Inflammatory macrophage (primary cell): ENCODE data around the gene CRIM1.

ENCODE experiments used
- DNase-seq, 2 donors: peaks; one replicate each; pipeline ENCODE4 v3.0.0-alpha.2; 2020 to 2022

Gene CRIM1

DNA sequence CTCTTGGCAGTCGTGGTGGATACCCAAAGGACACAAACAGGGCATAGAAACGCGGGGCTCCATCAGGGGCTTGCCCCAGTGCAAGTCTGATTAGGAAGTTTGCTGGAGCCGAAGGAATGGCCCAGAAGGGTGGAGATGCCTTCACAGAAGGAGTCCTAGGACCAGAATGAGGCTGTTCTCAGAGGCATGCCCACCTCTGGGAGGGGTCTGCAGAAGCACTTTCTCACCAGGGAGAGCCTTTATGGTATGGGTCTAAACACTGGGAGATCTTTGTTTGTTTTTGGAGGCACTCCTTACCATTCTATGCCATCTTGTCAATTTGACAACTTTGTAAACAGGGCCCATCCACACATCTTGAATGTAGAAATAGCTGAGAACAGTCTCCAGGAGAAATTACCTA lies 75.0 kb downstream of the CRIM1 start:
- DNase-seq = no peak

DNA sequence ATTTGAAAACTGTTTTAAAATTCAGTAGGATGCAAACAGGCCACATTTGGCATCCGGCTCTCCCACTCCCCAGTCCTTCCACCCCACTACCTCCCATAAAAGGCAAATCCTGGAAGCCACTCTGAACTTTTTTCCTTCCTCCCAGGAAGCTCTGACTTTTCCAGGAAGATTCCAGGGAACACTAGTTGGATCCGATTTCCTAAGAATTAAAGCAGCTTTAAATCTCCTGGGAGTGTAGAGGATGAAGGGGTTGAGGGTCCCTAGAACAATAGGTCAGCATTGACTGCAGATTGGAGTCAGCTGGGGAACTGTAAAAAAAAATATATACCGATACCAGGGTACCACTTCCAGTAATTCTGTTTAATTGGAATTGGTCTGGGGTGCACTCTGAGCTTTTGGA lies 76.9 kb downstream of the CRIM1 start:
- DNase-seq = no peak

DNA sequence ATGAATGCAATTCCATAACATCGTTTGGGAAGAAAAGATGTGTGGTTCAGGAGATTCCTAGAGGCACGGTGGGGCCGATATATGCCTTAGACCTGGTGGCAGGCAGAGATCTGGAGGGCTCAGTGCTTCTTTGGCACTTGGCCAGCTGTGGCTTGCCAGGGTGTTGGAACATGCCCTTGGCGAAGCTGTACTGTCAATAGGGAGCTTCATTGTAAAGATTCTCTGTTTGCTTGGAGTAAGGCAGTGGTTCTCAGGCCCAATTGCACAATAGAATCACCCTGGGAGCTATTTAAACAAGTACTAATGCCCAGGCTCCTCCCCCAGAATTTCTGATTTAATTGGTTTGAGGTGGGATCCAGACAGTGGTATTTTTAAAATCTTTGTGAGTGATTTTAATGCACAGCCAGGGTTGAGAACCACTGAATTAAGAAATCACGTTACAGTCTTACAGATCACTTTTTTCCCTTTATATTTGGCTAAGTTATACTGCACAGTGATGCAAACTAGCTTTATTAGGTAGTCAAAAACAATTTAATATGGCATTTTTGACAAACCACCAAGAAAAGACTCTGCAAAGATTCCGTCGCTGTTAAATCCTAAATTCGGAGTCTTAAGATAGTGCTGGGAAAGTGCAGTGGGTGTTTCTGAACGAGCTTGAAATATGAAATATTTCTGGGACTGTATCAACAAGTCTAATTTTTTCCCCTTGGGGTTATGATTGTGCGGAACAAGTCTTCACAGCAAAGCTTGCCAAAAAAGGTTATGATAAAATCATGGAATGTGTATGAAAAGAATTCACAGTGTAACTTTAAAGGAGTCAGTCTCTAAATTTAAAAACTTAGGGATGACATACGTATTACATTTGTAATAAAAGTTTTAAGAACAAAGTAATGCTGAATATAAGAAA lies 78.0 kb downstream of the CRIM1 start:
- DNase-seq = no peak

DNA sequence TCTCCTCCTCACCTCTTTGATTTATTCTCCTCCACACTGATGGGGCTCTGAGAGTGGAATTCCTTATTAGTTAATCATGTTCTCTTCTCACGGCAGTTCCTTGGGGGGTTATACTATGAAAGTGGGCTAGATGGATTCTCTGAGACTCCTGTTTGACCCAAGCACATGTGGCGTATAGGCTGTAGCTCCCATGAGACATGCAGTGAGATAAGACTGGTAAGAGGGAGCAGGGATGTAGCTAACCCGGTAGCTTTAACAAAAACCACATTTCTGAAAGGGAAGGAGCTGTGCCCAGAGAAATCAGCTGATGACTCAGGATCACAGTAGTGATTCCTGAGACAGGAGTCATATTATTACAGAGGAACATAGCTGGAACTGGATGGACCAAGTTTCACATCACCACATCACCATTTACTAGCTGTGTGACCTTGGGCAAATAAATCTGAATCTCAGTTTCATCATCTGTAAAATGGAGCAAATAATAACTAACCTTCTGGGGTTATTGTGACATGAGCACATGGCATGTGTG lies 82.9 kb downstream of the CRIM1 start:
- peak; percentile 31 to 43 for DNase-seq

DNA sequence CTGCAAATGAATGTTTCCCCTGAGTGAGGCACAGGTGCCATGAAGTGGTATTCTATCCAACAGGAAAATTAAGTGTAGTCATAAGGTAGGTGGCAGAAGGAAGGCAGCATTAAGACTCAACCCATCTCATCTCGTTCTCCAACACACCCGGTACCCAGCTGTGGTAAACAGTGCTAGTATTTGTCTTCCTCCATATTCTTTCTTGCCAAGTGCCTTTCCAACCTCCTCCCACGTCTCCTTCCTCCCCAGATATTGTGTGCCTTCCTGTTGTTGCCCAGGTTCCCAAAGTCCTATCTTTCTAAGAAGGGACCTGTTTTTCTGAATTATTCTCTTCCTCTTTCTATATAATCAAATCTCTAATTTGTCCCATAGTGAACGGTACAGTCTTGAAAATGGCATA lies 83.5 kb downstream of the CRIM1 start:
- no peak for DNase-seq

DNA sequence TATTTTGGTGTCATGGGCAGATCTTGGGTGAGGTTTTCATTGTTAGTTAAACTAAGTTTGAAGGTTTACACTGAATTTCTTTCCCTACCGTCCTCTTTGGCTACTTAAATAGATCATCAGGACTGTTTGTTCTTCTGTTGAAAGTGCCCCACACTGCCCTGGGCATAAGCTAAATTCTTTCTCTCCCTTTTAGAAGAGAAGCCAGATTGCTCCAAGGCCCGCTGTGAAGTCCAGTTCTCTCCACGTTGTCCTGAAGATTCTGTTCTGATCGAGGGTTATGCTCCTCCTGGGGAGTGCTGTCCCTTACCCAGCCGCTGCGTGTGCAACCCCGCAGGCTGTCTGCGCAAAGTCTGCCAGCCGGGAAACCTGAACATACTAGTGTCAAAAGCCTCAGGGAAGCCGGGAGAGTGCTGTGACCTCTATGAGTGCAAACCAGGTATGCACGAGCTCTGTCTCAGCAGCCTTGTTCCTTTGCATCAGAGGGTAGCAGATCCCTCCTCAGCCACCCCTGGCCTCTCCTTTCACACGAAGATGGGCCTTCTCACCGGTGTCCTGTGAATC lies 85.6 kb downstream of the CRIM1 start:
- no peak for DNase-seq

DNA sequence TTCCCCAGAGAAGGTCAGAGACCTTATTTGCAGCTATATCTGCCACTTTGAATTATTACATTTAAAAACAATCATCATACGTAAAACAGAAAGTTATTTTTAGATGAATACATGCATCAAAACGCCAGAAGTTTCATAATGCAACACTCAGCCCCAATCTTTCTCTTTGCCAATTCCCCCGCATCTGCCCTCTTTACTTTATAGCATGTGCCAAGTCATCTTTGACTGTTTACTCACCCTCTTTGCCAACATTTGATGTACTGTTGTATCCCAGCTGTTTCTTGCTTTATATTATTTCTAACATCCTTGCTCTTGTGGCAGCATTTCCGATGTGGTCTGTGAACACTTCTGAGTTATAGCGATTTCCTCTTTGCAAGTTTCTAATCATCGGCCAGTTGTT lies 86.2 kb downstream of the CRIM1 start:
- DNase-seq = peak; percentile 10 to 44

DNA sequence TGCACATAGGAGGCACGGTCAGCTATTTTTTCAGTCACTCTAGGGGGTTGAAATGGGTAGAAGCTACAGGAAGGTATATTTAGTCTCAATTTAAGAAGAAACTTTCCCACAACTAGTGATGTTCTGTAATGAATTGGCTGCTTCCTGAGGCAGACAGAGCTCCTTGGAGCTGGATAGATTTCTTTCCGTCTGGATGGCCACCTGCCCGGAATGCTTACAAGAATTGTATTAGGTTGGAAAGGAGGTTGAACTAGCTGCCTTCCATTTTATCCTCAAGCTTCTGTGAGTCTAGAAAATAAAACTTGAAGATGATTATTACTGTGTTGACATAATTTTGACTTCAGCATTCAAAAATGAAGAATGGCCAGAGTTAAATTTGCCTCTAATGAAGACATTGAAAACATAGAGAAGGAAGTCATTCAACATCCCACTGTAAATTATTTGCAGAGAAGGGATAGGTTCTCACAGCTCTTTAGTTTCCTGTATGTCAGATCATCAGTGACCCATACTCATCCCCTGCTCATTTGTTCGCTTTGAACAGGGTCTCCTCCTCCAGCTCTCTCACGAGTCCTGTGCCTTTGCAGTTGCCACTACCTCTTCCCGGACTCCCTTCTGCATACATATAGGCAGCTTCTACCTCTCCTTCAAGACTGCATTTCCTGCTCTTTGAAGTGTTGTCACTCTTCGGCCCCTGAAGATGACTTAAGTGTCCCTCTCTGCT lies 88.8 kb downstream of the CRIM1 start:
- no peak for DNase-seq

DNA sequence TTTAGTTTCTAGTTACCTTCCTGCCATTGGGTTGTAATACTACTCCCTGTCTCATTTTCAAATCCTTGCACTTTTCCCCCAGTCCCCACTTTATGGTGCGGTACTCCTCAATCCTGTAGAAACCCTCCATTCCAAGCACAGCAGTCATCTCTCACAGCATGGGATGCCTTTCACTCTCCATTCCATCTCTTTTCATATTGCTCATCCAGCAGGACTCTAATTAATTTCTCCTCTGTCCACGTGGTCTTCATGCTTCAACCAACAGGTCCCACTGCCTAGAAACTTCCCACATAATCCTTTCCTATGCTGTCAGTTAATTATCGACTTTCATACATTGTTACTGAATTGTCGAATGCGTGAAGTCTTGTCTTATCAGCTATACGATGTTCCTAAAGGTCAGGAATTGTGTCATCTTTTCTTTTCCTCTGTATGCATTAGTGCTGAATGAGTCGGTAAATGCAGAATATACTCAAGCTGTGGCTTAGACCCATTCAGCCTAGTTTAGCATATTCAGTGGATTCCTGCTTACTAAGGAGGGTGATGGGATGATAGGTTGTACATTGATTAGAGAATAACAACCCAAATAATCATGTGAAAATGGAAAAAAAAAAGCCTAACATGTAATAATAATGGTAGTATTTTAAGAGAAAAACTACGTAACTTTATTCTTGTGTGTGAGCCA lies 89.7 kb downstream of the CRIM1 start:
- DNase-seq = no peak

DNA sequence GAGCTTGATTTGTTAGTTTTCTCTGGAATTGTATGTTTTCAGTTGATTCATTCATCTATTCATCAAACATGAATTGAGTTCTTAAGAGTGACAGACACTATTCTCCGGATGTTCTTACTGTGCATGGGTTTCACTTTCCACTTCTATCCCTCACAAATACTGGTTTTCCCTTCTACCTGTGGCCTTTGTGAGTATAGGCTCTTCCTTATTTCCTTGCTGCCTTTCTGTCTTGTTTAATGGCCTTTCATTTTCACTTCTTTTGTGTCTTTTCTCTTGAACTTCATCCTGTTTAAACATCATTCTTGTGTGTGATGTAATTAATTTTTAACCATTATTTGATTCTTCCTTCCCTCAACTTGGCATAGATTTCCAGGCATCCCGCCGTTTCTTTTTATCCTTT lies 90.7 kb downstream of the CRIM1 start:
- DNase-seq = no peak

DNA sequence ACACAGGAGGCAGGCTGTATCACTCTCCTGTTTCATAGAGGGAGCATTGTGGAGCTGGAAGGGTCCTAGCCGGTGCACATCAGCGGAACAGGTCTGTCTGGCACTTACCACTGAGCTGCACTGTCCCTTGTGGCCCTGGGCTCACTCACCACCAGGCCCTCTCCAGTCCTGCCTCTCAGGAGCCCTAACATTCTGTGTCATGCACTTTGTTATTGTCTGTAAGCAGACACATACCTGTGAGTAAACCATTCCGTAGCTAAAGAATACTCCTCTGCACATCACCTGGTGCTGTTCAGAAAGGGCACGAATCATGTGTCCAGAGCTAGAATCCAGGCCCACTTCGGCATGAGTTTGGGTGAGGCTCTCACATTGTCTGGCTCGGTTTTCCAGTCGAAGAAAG lies 93.6 kb downstream of the CRIM1 start:
- no peak for DNase-seq

DNA sequence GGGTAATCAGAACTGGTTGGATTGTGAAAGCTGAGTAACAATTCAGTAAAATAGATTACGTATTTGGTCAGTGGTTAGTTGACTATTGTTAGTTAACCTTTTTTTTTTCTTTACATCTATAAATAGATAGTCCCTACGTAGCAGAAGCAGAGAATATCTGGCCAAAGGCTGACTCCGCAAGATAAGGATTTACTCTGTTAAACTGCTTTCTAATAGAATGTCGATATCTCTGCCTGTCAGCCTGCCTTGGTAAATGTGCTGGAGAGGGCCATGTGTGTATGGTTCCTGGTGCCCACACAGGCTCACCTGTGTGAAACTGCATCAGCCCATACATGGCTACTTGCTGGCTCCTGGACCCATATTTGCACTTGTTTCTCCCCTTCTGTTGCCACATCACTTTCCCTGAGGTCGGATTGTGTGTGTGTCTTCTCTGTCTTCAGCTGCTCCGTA lies 94.4 kb downstream of the CRIM1 start:
- DNase-seq = no peak

DNA sequence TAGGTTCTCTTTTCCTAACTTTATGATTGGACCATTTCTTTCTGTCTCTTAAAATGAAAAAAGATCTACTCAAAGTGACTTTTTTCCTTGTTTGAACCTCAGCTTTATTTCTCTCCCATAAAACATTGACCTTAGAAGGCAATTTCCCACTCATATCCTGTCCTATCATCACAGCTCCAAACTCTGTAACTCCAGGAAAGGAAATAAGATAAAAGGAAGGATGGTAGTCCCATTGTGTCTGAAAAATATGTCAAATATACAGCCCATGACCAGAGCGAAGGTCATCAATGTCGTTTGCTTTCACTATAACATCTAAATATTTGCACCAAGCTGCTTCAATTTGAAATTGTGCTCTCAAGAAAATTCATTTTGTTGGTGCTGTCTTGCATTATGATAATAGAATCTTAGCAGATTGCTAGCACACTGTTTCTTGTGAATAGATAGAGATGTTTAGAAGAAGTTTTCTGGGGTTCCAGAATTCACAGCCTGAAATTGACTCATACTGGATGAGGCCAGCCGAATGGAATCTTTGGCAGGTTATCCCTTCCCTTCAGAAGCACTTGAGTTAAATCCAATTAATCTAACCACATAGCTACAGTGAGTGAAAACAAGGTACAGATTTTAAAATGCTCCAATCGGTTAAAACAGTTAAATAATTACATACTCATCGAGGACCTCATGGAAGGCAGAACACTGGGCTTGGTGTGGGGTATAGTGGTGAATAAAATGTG lies 95.1 kb downstream of the CRIM1 start:
- no peak for DNase-seq

DNA sequence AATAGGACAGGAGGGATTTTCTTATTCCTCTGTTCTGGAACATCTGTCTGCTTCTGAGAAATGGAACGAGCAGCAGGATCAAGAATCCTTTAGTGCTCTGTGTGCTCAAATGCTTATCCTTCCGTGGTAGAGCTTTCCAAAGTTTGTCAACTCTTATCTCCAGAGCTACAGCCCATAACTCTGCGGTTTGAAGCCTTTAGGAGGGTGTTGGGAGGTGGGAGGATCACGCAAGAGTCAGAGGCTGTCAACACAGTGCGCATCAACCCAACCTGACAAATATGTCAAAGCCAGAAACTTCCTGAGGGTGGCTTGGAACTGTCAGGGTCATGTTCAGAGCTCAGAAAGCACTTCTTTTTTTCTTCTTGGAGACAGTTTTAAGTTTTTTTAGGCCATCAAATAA lies 95.9 kb downstream of the CRIM1 start:
- DNase-seq = peak in 1 of 2 donors; percentile 50

DNA sequence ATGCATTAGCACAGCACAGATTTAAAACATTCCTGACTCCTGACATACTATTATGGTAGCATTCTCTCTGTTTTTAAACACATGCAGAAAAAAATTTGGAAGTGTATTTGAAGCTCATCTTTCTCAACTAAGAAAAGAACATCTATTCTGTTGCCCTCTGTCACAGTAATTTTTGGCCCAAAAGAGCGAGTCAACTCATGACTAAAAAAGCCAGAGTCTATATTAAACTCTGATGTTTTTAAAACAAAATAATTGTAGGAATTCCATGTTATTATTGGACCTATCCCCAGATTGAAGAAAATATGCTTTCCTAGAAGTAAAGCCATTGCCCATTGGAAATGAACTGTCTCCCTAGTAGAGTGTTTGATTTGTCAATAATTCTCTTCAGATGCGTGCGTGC lies 96.7 kb downstream of the CRIM1 start:
- DNase-seq = no peak

DNA sequence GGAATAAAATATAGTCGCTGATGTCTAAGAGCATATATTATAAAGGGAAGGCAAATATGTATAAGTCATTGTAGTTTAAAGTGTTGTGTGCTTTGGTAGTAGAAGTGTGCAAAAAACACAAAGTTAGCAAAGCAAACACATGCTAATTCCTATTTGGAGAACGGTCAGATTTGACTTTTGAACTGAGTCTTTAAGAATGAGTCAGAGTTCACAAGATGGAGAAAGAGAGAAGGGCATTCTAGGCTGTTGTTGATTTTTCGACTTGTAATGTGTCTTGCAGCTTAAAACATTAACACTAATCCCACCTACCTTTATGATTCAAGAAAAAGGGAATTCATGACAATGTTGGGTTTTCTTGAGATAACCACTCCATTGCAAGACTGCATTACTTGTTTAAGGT lies 98.1 kb downstream of the CRIM1 start:
- no peak for DNase-seq

DNA sequence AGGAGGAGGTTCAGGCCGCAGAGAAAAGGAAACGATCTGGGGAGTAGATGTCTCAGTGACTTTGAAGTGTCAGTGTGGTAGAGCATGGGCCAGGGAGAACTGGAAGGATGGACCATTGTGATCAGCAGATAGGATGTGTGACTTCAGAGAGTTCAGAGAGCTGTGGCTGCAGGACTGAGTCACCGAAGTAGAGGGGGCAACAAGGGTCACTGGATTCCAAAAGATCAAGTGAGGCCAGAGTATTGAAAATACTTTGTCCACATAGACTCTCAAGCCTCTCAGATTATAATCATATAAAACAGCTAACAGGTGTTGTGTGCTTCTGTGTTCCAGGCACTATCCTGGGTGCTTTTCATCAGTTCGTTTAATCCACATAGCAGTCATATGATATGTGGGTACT lies 99.4 kb downstream of the CRIM1 start:
- DNase-seq = no peak

DNA sequence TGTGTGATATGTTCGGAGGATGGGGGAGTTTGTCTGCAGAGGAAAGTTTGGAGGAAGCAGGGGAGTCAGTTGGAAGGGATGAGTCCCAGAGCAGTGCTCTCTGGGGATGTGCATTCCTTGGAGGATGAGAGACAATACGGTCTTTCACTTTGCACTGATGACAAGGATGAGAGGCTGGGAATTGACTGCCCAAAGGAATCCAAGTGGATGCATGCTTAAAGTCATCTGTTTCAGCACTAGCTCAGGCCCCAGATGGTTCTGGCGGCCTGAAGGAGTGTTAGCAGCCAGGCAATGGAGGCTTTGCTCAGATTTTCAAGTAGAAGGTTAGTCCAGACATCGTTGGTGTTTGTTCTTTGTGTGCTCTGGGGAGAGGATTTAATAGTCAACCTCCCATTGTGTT lies 100.2 kb downstream of the CRIM1 start:
- no peak for DNase-seq

DNA sequence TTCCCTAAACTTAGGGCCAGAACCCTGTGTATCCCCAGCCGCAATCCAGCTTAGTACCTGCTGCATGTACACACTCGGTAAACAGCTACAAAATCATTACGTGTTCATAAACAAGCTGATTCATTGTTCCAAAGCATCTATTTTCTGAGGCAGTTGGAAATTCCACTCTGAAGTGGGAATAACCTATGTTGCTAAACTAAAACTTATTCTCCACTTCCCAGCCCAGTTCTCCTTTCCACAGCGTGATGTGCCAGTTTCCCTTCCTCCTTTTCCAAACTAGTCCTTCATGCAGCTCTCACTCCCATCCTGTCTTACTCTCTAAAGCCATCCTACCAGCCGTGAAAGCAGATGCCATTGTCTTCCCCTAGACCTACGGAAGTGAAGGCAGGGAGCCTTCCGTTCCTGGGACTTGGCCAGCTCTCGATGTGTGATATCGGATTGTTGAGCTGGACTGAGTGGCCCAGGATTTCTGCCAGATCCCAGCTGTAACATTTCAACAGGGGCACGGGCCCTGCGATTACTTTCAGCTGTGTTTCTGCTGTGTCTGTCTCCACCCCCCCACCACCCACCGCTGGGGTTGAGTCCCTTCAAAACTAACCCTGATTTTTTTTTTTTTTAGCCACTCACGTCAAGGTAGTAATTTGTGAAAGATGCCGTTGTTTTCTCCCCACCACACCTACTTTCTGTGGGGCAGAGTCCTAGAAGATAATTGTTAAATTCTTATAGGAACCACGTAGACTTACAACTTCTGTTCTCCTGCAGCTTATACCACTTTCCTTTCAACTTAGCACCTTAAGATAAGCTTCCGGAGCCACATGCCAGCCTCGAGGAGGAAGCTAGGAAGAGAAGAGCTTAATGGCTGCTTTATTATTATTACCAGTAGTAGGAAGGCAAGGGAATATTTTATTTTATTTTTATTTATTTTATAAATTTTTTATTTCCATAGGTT lies 100.9 kb downstream of the CRIM1 start:
- peak; percentile 33 to 36 for DNase-seq

DNA sequence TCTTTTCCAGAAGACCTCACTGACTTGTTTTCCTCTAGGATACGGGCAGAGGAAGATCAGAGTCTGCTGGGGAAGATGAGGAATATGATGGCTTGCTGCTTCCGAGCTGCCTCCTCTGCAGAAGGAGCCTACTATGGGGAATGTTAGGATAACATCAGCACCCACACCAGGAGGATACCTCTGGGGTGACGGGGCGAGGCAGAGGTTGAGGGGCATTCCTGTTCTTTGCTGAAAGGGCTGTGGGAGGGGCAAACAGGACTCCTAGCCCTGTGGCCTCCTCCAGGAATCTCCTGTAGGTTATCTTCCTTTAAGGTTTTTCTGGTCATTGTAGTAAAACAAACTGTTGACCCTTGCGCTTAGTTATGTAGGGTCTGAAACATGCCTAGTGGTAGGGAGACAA lies 102.5 kb downstream of the CRIM1 start:
- no peak for DNase-seq

DNA sequence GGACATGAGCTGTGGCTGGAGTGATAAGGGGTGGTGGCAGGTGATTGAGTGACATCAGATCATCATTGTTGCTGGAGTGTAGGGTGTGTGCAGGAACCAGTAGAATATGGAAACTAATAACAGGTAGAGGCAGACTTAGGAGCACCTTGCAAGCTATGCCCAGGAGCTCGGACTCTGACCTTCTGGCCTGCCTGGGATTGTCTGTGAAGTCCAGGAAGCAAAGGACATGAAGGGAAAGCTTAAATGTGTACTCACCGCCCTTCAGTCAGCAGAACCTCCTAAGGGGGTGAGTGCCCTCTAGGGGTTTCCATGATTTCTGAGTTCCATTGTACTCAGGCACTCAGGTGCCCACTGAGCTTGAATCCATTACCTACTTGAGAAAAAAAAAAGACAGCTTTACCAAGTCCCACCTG lies 104.2 kb downstream of the CRIM1 start:
- no peak for DNase-seq
